Measurements from ENCODE around the gene ETV3.

The ETV3 gene

GRCh38 chr1:157161901-157162300 lies 23.7 kb upstream of the ETV3 start:
- DNase-seq (ENCODE audit: low spot score) = no peak

GRCh38 chr1:157158967-157159366 lies 20.8 kb upstream of the ETV3 start:
- DNase-seq (ENCODE audit: low spot score) = no peak

GRCh38 chr1:157157501-157158190 lies 19.5 kb upstream of the ETV3 start:
- DNase-seq (ENCODE audit: low spot score) = no peak

GRCh38 chr1:157156058-157156541 lies 17.9 kb upstream of the ETV3 start:
- peak; percentile 37 for DNase-seq (ENCODE audit: low spot score)

GRCh38 chr1:157155658-157156057 lies 17.5 kb upstream of the ETV3 start:
- DNase-seq (ENCODE audit: low spot score) = no peak

GRCh38 chr1:157154940-157155514 lies 16.8 kb upstream of the ETV3 start:
- no peak for DNase-seq (ENCODE audit: low spot score)

- no peak for DNase-seq (ENCODE audit: low spot score)
Measured at GRCh38 chr1:157154291-157154690, 16.1 kb upstream of the ETV3 start.

- no peak for DNase-seq (ENCODE audit: low spot score)
Measured at GRCh38 chr1:157153746-157154145, 15.6 kb upstream of the ETV3 start.

- DNase-seq (ENCODE audit: low spot score) = no peak
Measured at GRCh38 chr1:157152510-157152909, 14.3 kb upstream of the ETV3 start.

GRCh38 chr1:157151506-157151905 lies 13.3 kb upstream of the ETV3 start:
- no peak for DNase-seq (ENCODE audit: low spot score)

GRCh38 chr1:157151073-157151472 lies 12.9 kb upstream of the ETV3 start:
- DNase-seq (ENCODE audit: low spot score) = no peak

- DNase-seq (ENCODE audit: low spot score) = no peak
Measured at GRCh38 chr1:157150631-157151030, 12.4 kb upstream of the ETV3 start.

GRCh38 chr1:157147906-157148700 lies 9.9 kb upstream of the ETV3 start:
- DNase-seq (ENCODE audit: low spot score) = no peak

GRCh38 chr1:157147037-157147436 lies 8.8 kb upstream of the ETV3 start:
- no peak for DNase-seq (ENCODE audit: low spot score)

GRCh38 chr1:157146244-157146643 lies 8.0 kb upstream of the ETV3 start:
- no peak for DNase-seq (ENCODE audit: low spot score)

- DNase-seq (ENCODE audit: low spot score) = no peak
Measured at GRCh38 chr1:157145076-157145475, 6.9 kb upstream of the ETV3 start.

- no peak for DNase-seq (ENCODE audit: low spot score)
Measured at GRCh38 chr1:157144509-157144908, 6.3 kb upstream of the ETV3 start.

- DNase-seq (ENCODE audit: low spot score) = no peak
Measured at GRCh38 chr1:157142765-157143423, 4.7 kb upstream of the ETV3 start.

- no peak for DNase-seq (ENCODE audit: low spot score)
Measured at GRCh38 chr1:157142201-157142600, 4.0 kb upstream of the ETV3 start.

- no peak for DNase-seq (ENCODE audit: low spot score)
Measured at GRCh38 chr1:157141212-157141855, 3.1 kb upstream of the ETV3 start.

- DNase-seq (ENCODE audit: low spot score) = no peak
Measured at GRCh38 chr1:157140063-157140588, 1.9 kb upstream of the ETV3 start.

All from putamen (tissue), 1 donor.